Measurements from ENCODE around the gene IL17D. TPM values are rescaled to one million over a fixed set of nuclear protein-coding genes. Genes with fewer than 3 reads are reported as not detected.

Gene IL17D
- total RNA-seq, 4 donors from 2014 or later: 1.4 to 7.2 (median 4.2) TPM

DNA sequence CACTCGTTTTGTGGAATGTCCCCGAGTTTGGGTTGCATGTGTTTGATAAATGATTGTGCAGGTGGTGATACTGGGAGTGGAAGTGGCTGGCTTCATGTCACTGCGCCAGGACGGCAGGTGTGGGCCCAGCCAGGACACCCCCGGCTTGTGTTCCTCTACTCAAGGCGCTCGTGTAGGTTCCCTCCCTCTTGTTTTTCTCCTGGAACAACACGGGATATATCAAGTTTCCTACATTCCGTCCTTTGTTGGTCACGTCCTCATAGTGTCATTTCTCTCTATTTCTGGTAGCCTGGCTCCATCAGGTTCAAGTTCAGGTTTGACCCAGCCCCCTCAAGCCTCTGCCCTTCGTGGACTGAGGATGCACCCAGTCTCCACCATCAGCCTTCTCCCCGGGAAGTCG is 16.3 kb downstream of the IL17D start:
- no peak for ATAC-seq

DNA sequence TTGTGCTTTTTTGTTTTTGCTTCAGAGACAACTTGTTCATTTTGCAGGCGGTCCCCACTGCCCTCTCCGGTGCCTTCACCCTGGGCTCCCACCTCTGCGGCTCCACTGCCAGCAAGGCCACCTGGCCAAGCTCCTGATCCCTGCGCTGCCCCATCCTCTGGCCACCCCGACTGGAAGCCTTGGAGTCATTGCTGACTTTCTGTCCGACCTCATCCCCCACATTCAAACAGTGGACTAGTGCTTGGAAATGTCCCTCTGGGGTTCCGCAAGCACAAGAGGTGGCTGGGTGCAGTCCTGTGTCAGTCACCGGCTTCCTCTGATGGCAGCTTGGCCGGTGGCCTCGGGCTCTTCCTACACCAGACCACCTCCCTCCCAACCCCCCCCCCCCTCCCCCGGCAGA is 17.0 kb downstream of the IL17D start:
- Histone ChIP-seq H3K27me3 (no peaks in the 10 kb centered on the region), H3K27ac (no peak overlapping the region), H3K9me3 (no peaks in the 10 kb centered on the region), H3K4me3 (no peak overlapping the region), H3K4me1 (peaks cover 0 to 16% (median 3%) of the 10 kb centered on the region in 3 donors), H3K36me3 (no peaks in the 10 kb centered on the region)
- ATAC-seq: no peak
- 83% methylated on average over 2 of the region's 11 CpGs for WGBS, 2 donors (ENCODE audit: low coverage in 1 of 2)
- TF ChIP-seq POLR2AphosphoS5 (IDR thresholded peaks at IDR 0.05) (no peak), EP300 (IDR thresholded peaks at IDR 0.05) (no peak), POLR2A (IDR thresholded peaks at IDR 0.05) (no peak)
- TF ChIP-seq, protein P1, sequence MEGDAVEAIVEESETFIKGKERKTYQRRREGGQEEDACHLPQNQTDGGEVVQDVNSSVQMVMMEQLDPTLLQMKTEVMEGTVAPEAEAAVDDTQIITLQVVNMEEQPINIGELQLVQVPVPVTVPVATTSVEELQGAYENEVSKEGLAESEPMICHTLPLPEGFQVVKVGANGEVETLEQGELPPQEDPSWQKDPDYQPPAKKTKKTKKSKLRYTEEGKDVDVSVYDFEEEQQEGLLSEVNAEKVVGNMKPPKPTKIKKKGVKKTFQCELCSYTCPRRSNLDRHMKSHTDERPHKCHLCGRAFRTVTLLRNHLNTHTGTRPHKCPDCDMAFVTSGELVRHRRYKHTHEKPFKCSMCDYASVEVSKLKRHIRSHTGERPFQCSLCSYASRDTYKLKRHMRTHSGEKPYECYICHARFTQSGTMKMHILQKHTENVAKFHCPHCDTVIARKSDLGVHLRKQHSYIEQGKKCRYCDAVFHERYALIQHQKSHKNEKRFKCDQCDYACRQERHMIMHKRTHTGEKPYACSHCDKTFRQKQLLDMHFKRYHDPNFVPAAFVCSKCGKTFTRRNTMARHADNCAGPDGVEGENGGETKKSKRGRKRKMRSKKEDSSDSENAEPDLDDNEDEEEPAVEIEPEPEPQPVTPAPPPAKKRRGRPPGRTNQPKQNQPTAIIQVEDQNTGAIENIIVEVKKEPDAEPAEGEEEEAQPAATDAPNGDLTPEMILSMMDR (IDR thresholded peaks at IDR 0.05): no peak

More for the DNA sequence above, 16.3 kb downstream of the IL17D start:
- Histone ChIP-seq H3K4me1 (peaks cover 0 to 21% (median 3%) of the 10 kb centered on the region in 3 donors), H3K4me3 (no peak overlapping the region), H3K27me3 (no peaks in the 10 kb centered on the region), H3K9me3 (no peaks in the 10 kb centered on the region), H3K27ac (no peak overlapping the region), H3K36me3 (no peaks in the 10 kb centered on the region)
- TF ChIP-seq EP300 (IDR thresholded peaks at IDR 0.05) (no peak), POLR2A (IDR thresholded peaks at IDR 0.05) (no peak), POLR2AphosphoS5 (IDR thresholded peaks at IDR 0.05) (no peak)
- TF ChIP-seq, protein P1 (IDR thresholded peaks at IDR 0.05): no peak
- 81 to 96% methylated on average over 9 to 11 of the region's 13 CpGs for WGBS, 2 donors (ENCODE audit: low coverage in 1 of 2)

DNA sequence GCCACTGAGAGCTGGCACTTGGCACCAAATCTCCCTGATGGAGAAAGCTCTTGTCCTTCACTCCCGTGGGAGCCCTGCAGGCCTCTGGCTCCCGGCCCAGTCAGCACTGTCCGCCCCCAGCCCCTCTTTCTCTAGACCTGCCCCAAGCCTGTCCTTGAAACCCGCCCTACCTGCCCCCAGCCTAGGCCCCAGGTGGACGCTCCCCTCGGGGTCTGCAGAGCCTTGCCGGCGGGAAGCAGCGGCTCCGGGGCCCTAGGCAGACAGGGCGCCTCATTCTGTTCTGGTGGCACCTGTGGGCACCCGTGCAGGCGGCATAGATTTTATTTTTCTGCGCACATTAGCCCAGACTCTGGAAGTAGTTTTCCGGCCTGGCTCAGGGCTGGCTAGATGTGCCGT is 17.6 kb downstream of the IL17D start:
- Histone ChIP-seq H3K36me3 (no peaks in the 10 kb centered on the region), H3K27ac (no peak overlapping the region), H3K27me3 (no peaks in the 10 kb centered on the region), H3K4me3 (peak overlapping the region in 1 of 2 donors; percentile 53), H3K4me1 (peaks cover 0 to 16% (median 3%) of the 10 kb centered on the region in 3 donors), H3K9me3 (no peaks in the 10 kb centered on the region)
- ATAC-seq: no peak
- 80% methylated on average over 1 of the region's 16 CpGs for WGBS, 2 donors (ENCODE audit: low coverage in 1 of 2)
- TF ChIP-seq, protein P1 (IDR thresholded peaks at IDR 0.05): no peak
- TF ChIP-seq POLR2AphosphoS5 (IDR thresholded peaks at IDR 0.05) (no peak), EP300 (IDR thresholded peaks at IDR 0.05) (no peak), POLR2A (IDR thresholded peaks at IDR 0.05) (no peak)

DNA sequence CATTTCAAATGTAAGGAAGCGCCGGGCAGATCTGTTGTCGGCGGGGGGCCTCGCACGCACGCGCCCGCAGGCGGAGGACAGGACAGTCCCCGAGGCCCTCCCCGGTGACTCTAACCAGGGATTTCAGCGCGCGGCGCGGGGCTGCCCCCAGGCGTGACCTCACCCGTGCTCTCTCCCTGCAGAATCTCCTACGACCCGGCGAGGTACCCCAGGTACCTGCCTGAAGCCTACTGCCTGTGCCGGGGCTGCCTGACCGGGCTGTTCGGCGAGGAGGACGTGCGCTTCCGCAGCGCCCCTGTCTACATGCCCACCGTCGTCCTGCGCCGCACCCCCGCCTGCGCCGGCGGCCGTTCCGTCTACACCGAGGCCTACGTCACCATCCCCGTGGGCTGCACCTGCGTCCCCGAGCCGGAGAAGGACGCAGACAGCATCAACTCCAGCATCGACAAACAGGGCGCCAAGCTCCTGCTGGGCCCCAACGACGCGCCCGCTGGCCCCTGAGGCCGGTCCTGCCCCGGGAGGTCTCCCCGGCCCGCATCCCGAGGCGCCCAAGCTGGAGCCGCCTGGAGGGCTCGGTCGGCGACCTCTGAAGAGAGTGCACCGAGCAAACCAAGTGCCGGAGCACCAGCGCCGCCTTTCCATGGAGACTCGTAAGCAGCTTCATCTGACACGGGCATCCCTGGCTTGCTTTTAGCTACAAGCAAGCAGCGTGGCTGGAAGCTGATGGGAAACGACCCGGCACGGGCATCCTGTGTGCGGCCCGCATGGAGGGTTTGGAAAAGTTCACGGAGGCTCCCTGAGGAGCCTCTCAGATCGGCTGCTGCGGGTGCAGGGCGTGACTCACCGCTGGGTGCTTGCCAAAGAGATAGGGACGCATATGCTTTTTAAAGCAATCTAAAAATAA is 18.2 kb downstream of the IL17D start:
- Histone ChIP-seq H3K4me3 (peak overlapping the region; percentile 2 to 53), H3K27ac (no peak overlapping the region), H3K36me3 (no peaks in the 10 kb centered on the region), H3K4me1 (peaks cover 0 to 16% (median 3%) of the 10 kb centered on the region in 3 donors), H3K9me3 (no peaks in the 10 kb centered on the region), H3K27me3 (no peaks in the 10 kb centered on the region)
- ATAC-seq: no peak
- TF ChIP-seq, protein P1 (IDR thresholded peaks at IDR 0.05): no peak
- peak; percentile 5 for TF ChIP-seq POLR2AphosphoS5 (IDR thresholded peaks at IDR 0.05)
- WGBS, 2 donors (ENCODE audit: low coverage in 1 of 2): 9 to 44% methylated on average over 5 to 9 of the region's 81 CpGs

DNA sequence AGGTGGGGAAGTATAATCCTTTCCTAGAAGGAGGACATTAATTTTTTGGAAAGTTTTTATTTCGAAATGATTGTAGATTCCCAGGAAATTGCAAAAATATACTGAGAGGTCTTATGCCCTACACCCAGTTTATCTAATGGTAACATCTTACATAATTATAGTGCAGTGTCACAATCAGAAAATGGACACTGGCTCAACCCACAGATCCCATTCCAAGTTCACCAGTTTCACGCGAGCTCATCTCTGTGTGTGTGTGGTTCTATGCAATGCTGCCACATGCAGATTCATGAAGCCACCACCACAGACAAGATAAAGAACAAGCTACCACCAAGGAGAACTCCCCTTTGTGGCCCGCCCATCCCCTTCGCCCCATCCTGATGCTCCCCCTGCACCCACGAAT is 24.4 kb downstream of the IL17D start:
- no peak overlapping the region for H3K4me3 ChIP-seq
- WGBS, 2 donors (ENCODE audit: low coverage in 1 of 2): 82 to 95% methylated on average over 5 to 6 of the region's 6 CpGs
- no peak for ATAC-seq
- no peaks in the 10 kb centered on the region for H3K9me3 ChIP-seq
- TF ChIP-seq, protein P1 (IDR thresholded peaks at IDR 0.05): no peak
- no peak for TF ChIP-seq POLR2A (IDR thresholded peaks at IDR 0.05)
- TF ChIP-seq POLR2AphosphoS5 (IDR thresholded peaks at IDR 0.05): no peak
- no peak for TF ChIP-seq EP300 (IDR thresholded peaks at IDR 0.05)
- H3K27ac ChIP-seq: no peak overlapping the region
- no peaks in the 10 kb centered on the region for H3K27me3 ChIP-seq
- peaks cover 0 to 6% (median 0%) of the 10 kb centered on the region in 3 donors for H3K4me1 ChIP-seq
- peaks cover 0 to 32% of the 10 kb centered on the region in 2 donors for H3K36me3 ChIP-seq
